NCI-H748 (cell line): Measurements from ENCODE around the gene LYRM7.
"Not testable (repeated sequence)": the region's sequence is repeated elsewhere in the genome, so short reads cannot be mapped to it uniquely, and the experiment has no call there.

Source experiments
- DNase-seq: peaks from one replicate; lab custom pipeline; 2025; ENCODE audit not compliant: unreplicated experiment; lab: John Stamatoyannopoulos, UW

The LYRM7 gene

GRCh38 chr5:131171276-131171810 is 599 bp downstream of the LYRM7 start:
- DNase-seq: peak; percentile 51

GRCh38 chr5:131180407-131180806 is 9.7 kb downstream of the LYRM7 start:
- no peak for DNase-seq

GRCh38 chr5:131182839-131183238 is 12.1 kb downstream of the LYRM7 start:
- no peak for DNase-seq

GRCh38 chr5:131185523-131186104 is 14.9 kb downstream of the LYRM7 start:
- DNase-seq: no peak

- DNase-seq: peak; percentile 7
These were observed 16.0 kb downstream of the LYRM7 start for GRCh38 chr5:131186561-131187256.

- no peak for DNase-seq
These were observed 22.4 kb downstream of the LYRM7 start for GRCh38 chr5:131193106-131193505.

GRCh38 chr5:131193897-131194296 is 23.2 kb downstream of the LYRM7 start:
- DNase-seq: not testable (repeated sequence)

GRCh38 chr5:131194725-131195124 is 24.0 kb downstream of the LYRM7 start:
- DNase-seq: no peak

- no peak for DNase-seq
These were observed 25.0 kb downstream of the LYRM7 start for GRCh38 chr5:131195696-131196095.

GRCh38 chr5:131196331-131196730 is 25.6 kb downstream of the LYRM7 start:
- DNase-seq: no peak

- DNase-seq: no peak
These were observed 27.9 kb downstream of the LYRM7 start for GRCh38 chr5:131198625-131199024.

- DNase-seq: no peak
These were observed 29.8 kb downstream of the LYRM7 start for GRCh38 chr5:131200560-131200959.

- no peak for DNase-seq
These were observed 34.2 kb downstream of the LYRM7 start for GRCh38 chr5:131204964-131205363.

GRCh38 chr5:131206061-131206460 is 35.3 kb downstream of the LYRM7 start:
- no peak for DNase-seq

- DNase-seq: no peak
These were observed 36.0 kb downstream of the LYRM7 start for GRCh38 chr5:131206772-131207171.

- no peak for DNase-seq
These were observed 38.4 kb downstream of the LYRM7 start for GRCh38 chr5:131209175-131209505.

- DNase-seq: peak; percentile 36
These were observed 38.9 kb downstream of the LYRM7 start for GRCh38 chr5:131209506-131210150.

- DNase-seq: no peak
These were observed 39.4 kb downstream of the LYRM7 start for GRCh38 chr5:131210151-131210510.

GRCh38 chr5:131211669-131212068 is 40.9 kb downstream of the LYRM7 start:
- no peak for DNase-seq

GRCh38 chr5:131212471-131213021 is 41.8 kb downstream of the LYRM7 start:
- DNase-seq: no peak

- no peak for DNase-seq
These were observed 44.0 kb downstream of the LYRM7 start for GRCh38 chr5:131214609-131215227.

- no peak for DNase-seq
These were observed 47.0 kb downstream of the LYRM7 start for GRCh38 chr5:131217791-131218190.
